Liver (tissue), 3 donors: Measurements from ENCODE around the gene NAP1L4.

Experiments
- EGR1 ChIP-seq, 2 donors: IDR thresholded peaks; 2 replicates each; pipeline ENCODE4 v1.6.1; 2016 to 2018; ENCODE audit warnings: antibody characterized with exemption in 2 of 2, low read depth in 2 of 2
- FOXA1 ChIP-seq: IDR thresholded peaks from 2 replicates; pipeline ENCODE4 v1.6.1; 2016; ENCODE audit warnings: antibody characterized with exemption
- GABPA ChIP-seq, 2 donors: IDR thresholded peaks in 1 of 2; conservative IDR thresholded peaks in 1 of 2; 2 replicates each; pipeline ENCODE4 v1.6.1; 2016; ENCODE audit warnings: antibody characterized with exemption in 2 of 2, mild to moderate bottlenecking in 1 of 2, moderate library complexity in 1 of 2
- HNF4G ChIP-seq: IDR thresholded peaks from 2 replicates; pipeline ENCODE4 v1.6.1; 2016; ENCODE audit warnings: antibody characterized with exemption
- JUND ChIP-seq, 2 donors: IDR thresholded peaks; 2 replicates each; pipeline ENCODE4 v1.6.1; 2016; ENCODE audit warnings: antibody characterized with exemption in 2 of 2
- NR2F2 ChIP-seq: IDR thresholded peaks from 2 replicates; pipeline ENCODE4 v1.6.1; 2016; ENCODE audit warnings: antibody characterized with exemption
- SP1 ChIP-seq: IDR thresholded peaks from 2 replicates; pipeline ENCODE4 v1.6.1; 2018; ENCODE audit warnings: antibody characterized with exemption, mild to moderate bottlenecking
- TAF1 ChIP-seq: conservative IDR thresholded peaks from 2 replicates; pipeline ENCODE4 v1.6.1; 2016; ENCODE audit warnings: antibody characterized with exemption, mild to moderate bottlenecking
- TF ChIP-seq, protein P1 (sequence below): fragments of 150-350 bp; IDR thresholded peaks from 2 replicates; pipeline ENCODE4 v1.5.1; 2017; ENCODE audit warnings: improper control_type of control experiment, low read depth, low read length; ENCODE audit not compliant: missing input control
- TF ChIP-seq, protein P2 (sequence below): IDR thresholded peaks from 2 replicates; pipeline ENCODE4 v1.6.1; 2016; ENCODE audit warnings: antibody characterized with exemption, mild to moderate bottlenecking
- TF ChIP-seq, protein P3 (sequence below): IDR thresholded peaks from 2 replicates; pipeline ENCODE4 v1.6.1; 2016; ENCODE audit warnings: antibody characterized with exemption
- TF ChIP-seq, protein P4 (sequence below): IDR thresholded peaks from 2 replicates; pipeline ENCODE4 v1.6.1; 2016; ENCODE audit warnings: antibody characterized with exemption
- TF ChIP-seq, protein P5 (sequence below): IDR thresholded peaks from 2 replicates; pipeline ENCODE4 v1.6.1; 2016; ENCODE audit warnings: antibody characterized with exemption
- donor health status: healthy.
- donor health status: healthy.

DNA sequence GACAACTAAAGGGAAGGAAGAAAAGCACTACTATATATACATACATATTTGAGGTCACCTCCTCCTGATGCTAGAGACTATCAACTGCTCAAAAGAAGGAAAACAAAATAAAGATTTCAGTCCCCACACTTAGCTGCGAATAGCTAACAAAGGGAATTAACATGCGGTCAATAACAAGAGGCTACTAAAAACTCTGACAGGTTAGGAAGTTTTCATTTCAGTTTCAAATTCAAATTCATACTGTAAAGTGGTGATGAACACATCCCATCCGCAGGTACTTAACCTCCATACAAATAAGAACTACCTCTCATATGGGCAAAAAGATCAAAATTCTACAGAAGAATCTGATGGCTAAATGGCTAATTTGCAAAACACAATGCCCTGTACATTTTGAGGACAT is 2.6 kb downstream of the NAP1L4 start:
- TF ChIP-seq, protein P1, sequence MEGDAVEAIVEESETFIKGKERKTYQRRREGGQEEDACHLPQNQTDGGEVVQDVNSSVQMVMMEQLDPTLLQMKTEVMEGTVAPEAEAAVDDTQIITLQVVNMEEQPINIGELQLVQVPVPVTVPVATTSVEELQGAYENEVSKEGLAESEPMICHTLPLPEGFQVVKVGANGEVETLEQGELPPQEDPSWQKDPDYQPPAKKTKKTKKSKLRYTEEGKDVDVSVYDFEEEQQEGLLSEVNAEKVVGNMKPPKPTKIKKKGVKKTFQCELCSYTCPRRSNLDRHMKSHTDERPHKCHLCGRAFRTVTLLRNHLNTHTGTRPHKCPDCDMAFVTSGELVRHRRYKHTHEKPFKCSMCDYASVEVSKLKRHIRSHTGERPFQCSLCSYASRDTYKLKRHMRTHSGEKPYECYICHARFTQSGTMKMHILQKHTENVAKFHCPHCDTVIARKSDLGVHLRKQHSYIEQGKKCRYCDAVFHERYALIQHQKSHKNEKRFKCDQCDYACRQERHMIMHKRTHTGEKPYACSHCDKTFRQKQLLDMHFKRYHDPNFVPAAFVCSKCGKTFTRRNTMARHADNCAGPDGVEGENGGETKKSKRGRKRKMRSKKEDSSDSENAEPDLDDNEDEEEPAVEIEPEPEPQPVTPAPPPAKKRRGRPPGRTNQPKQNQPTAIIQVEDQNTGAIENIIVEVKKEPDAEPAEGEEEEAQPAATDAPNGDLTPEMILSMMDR = no peak
- TF ChIP-seq, protein P2, sequence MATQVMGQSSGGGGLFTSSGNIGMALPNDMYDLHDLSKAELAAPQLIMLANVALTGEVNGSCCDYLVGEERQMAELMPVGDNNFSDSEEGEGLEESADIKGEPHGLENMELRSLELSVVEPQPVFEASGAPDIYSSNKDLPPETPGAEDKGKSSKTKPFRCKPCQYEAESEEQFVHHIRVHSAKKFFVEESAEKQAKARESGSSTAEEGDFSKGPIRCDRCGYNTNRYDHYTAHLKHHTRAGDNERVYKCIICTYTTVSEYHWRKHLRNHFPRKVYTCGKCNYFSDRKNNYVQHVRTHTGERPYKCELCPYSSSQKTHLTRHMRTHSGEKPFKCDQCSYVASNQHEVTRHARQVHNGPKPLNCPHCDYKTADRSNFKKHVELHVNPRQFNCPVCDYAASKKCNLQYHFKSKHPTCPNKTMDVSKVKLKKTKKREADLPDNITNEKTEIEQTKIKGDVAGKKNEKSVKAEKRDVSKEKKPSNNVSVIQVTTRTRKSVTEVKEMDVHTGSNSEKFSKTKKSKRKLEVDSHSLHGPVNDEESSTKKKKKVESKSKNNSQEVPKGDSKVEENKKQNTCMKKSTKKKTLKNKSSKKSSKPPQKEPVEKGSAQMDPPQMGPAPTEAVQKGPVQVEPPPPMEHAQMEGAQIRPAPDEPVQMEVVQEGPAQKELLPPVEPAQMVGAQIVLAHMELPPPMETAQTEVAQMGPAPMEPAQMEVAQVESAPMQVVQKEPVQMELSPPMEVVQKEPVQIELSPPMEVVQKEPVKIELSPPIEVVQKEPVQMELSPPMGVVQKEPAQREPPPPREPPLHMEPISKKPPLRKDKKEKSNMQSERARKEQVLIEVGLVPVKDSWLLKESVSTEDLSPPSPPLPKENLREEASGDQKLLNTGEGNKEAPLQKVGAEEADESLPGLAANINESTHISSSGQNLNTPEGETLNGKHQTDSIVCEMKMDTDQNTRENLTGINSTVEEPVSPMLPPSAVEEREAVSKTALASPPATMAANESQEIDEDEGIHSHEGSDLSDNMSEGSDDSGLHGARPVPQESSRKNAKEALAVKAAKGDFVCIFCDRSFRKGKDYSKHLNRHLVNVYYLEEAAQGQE = no peak
- TF ChIP-seq, protein P3, sequence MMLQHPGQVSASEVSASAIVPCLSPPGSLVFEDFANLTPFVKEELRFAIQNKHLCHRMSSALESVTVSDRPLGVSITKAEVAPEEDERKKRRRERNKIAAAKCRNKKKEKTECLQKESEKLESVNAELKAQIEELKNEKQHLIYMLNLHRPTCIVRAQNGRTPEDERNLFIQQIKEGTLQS = no peak
- no peak for TF ChIP-seq SP1
- no peak for TF ChIP-seq TAF1
- no peak for TF ChIP-seq GABPA (IDR thresholded peaks at IDR 0.05 in 1 of 2, conservative IDR thresholded peaks at IDR 0.05 in 1 of 2)
- no peak for TF ChIP-seq FOXA1
- TF ChIP-seq, protein P4, sequence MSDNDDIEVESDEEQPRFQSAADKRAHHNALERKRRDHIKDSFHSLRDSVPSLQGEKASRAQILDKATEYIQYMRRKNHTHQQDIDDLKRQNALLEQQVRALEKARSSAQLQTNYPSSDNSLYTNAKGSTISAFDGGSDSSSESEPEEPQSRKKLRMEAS = no peak
- TF ChIP-seq HNF4G = no peak
- no peak for TF ChIP-seq NR2F2
- no peak for TF ChIP-seq JUND (IDR thresholded peaks at IDR 0.05)
- TF ChIP-seq, protein P5, sequence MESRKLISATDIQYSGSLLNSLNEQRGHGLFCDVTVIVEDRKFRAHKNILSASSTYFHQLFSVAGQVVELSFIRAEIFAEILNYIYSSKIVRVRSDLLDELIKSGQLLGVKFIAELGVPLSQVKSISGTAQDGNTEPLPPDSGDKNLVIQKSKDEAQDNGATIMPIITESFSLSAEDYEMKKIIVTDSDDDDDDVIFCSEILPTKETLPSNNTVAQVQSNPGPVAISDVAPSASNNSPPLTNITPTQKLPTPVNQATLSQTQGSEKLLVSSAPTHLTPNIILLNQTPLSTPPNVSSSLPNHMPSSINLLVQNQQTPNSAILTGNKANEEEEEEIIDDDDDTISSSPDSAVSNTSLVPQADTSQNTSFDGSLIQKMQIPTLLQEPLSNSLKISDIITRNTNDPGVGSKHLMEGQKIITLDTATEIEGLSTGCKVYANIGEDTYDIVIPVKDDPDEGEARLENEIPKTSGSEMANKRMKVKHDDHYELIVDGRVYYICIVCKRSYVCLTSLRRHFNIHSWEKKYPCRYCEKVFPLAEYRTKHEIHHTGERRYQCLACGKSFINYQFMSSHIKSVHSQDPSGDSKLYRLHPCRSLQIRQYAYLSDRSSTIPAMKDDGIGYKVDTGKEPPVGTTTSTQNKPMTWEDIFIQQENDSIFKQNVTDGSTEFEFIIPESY = no peak
- no peak for TF ChIP-seq EGR1 (IDR thresholded peaks at IDR 0.05; ENCODE audit: low read depth in 2 of 2)
